Choroid plexus epithelial cell (primary cell): Measurements from ENCODE around the gene KRT5.

Experiments
- DNase-seq: peaks from one replicate; pipeline ENCODE4 v3.0.0-alpha.2; 2010; ENCODE audit warnings: low read depth
- H3K4me3 ChIP-seq: 2 replicates; pipeline ENCODE4 v1.5.1; 2011; ENCODE audit warnings: low read depth, mild to moderate bottlenecking, control low read depth, low read length, moderate library complexity
- TF ChIP-seq, protein P1 (sequence below): conservative IDR thresholded peaks from 2 replicates; pipeline ENCODE4 v1.5.1; 2011; ENCODE audit warnings: low read depth, mild to moderate bottlenecking, control low read depth, inconsistent platforms, low read length, moderate library complexity

Gene KRT5

GRCh38 chr12:52473768-52474167 lies 46.4 kb downstream of the KRT5 start, which contains the start of gene KRT6C:
Gene KRT6C, minus strand, starts transcription at chr12:52473805. Its CDS starts 68 bp downstream, at chr12:52473737.
- DNase-seq = peak; percentile 10
- TF ChIP-seq, protein P1, sequence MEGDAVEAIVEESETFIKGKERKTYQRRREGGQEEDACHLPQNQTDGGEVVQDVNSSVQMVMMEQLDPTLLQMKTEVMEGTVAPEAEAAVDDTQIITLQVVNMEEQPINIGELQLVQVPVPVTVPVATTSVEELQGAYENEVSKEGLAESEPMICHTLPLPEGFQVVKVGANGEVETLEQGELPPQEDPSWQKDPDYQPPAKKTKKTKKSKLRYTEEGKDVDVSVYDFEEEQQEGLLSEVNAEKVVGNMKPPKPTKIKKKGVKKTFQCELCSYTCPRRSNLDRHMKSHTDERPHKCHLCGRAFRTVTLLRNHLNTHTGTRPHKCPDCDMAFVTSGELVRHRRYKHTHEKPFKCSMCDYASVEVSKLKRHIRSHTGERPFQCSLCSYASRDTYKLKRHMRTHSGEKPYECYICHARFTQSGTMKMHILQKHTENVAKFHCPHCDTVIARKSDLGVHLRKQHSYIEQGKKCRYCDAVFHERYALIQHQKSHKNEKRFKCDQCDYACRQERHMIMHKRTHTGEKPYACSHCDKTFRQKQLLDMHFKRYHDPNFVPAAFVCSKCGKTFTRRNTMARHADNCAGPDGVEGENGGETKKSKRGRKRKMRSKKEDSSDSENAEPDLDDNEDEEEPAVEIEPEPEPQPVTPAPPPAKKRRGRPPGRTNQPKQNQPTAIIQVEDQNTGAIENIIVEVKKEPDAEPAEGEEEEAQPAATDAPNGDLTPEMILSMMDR = no peak
- no peak within 1 kb of the TSS for H3K4me3 ChIP-seq

- DNase-seq = no peak
- no peak overlapping the region for H3K4me3 ChIP-seq
- TF ChIP-seq, protein P1 = no peak
These were observed 50.3 kb downstream of the KRT5 start for GRCh38 chr12:52469853-52470252.

GRCh38 chr12:52464897-52465296 lies 55.3 kb downstream of the KRT5 start:
- TF ChIP-seq, protein P1 = no peak
- DNase-seq = no peak
- H3K4me3 ChIP-seq = no peak overlapping the region
